HEK293T (cell line): Measurements from ENCODE around the gene TMEM51.

ENCODE experiments used
- ARNT ChIP-seq: fragments of 450-650 bp; IDR thresholded peaks from 2 replicates; pipeline ENCODE4 v1.6.1; 2017; ENCODE audit warnings: mild to moderate bottlenecking
- FOXM1 ChIP-seq: fragments of 450-650 bp; IDR thresholded peaks from 2 replicates; pipeline ENCODE4 v1.6.1; 2017; ENCODE audit warnings: mild to moderate bottlenecking, borderline replicate concordance
- SP1 ChIP-seq: fragments of 450-650 bp; IDR thresholded peaks from 2 replicates; pipeline ENCODE4 v1.6.1; 2017

GRCh38 chr1:15225461-15225860 lies 71.9 kb downstream of the TMEM51 start:
- TF ChIP-seq ARNT (no peak), SP1 (no peak), FOXM1 (no peak)
